SK-N-SH treated with all-trans-retinoic acid at 6 μM for 48 hours (cell line): Measurements from ENCODE around the gene SYNGAP1.

Experiments used
- ARNTL ChIP-seq: fragments of 450-650 bp; formaldehyde crosslinking; IDR thresholded peaks from 2 replicates; pipeline ENCODE4 v1.5.0; 2020; ENCODE audit warnings: low read depth, mild to moderate bottlenecking, moderate library complexity, borderline replicate concordance
- CREB5 ChIP-seq: fragments of 250-450 bp; sonication (Bioruptor Pico); IDR thresholded peaks from 2 replicates; pipeline ENCODE4 v1.5.1; 2020; ENCODE audit warnings: low read depth, mild to moderate bottlenecking, moderate library complexity
- ISL1 ChIP-seq: fragments of 250-450 bp; sonication (Bioruptor Pico); IDR thresholded peaks from 2 replicates; pipeline ENCODE4 v2.1.2; 2022; ENCODE audit warnings: mild to moderate bottlenecking, moderate library complexity
- SNAI2 ChIP-seq: fragments of 250-450 bp; sonication (Bioruptor Pico); IDR thresholded peaks from 2 replicates; pipeline ENCODE4 v1.5.0; 2020; ENCODE audit warnings: mild to moderate bottlenecking, moderate library complexity
- TCF4 ChIP-seq: fragments of 250-450 bp; sonication (Bioruptor Pico); IDR thresholded peaks from 2 replicates; pipeline ENCODE4 v1.8.0; 2021; ENCODE audit warnings: mild to moderate bottlenecking, moderate library complexity, borderline replicate concordance
- TSHZ2 ChIP-seq: fragments of 250-450 bp; sonication (Bioruptor Pico); IDR thresholded peaks from 2 replicates; pipeline ENCODE4 v1.5.0; 2020; ENCODE audit warnings: mild to moderate bottlenecking, moderate library complexity
- ZNF70 ChIP-seq: fragments of 450-650 bp; formaldehyde crosslinking; IDR thresholded peaks from 2 replicates; pipeline ENCODE4 v1.5.0; 2020; ENCODE audit warnings: mild to moderate bottlenecking, moderate library complexity
- ZNF8 ChIP-seq: fragments of 450-650 bp; formaldehyde crosslinking; IDR thresholded peaks from 2 replicates; pipeline ENCODE4 v1.5.0; 2020; ENCODE audit warnings: mild to moderate bottlenecking, moderate library complexity
- TF ChIP-seq, protein P1 (sequence below): fragments of 250-450 bp; sonication (Bioruptor Pico); IDR thresholded peaks from 2 replicates; pipeline ENCODE4 v1.8.0; 2020; ENCODE audit warnings: mild to moderate bottlenecking, moderate library complexity, borderline replicate concordance
- TF ChIP-seq, protein P2 (sequence below): fragments of 250-450 bp; sonication (Bioruptor Pico); IDR thresholded peaks from 2 replicates; pipeline ENCODE4 v1.8.0; 2021; ENCODE audit warnings: low read depth, mild to moderate bottlenecking, moderate library complexity, borderline replicate concordance
- TF ChIP-seq, protein P3 (sequence below): fragments of 250-450 bp; sonication (Bioruptor Pico); IDR thresholded peaks from 2 replicates; pipeline ENCODE4 v1.5.1; 2021; ENCODE audit warnings: mild to moderate bottlenecking, moderate library complexity

DNA sequence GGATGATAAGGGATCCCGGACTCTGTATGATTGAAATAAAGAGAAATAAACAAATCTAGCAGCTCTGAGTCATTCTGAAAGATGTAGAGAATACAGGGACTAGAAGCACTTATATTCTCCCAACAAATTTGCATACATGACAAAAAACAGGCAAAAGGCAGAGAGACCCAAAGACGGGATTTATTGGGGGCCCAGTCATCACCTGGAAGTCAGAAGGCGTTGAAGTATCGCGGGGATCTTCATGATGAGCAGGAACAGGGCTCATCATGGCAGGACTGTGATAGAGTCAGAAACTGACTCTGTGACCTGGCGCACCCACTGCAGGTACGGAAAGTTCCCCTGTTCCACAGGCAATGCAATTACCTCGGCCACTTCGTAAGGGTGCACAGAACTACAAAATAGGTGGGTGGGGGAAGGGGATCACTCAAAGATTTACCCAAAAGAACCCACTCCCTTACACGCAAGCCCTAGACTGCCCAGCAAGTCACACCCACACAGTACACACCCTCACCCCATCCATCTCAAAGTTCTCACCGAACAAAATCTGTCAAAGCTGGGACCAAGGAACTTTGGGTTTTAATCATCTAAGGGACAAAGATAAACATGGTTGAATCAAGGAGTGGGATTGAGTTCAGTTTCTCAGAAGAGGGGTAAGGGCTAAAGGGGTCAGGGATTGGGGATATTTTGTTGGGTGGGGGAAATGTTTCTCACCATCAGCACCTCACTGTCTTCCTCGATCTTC is 3.3 kb upstream of the SYNGAP1 start:
- TF ChIP-seq TSHZ2 (CRISPR knock-in tag) (no peak), CREB5 (CRISPR knock-in tag) (no peak), ZNF8 (no peak), ARNTL (no peak), TCF4 (CRISPR knock-in tag) (no peak), ISL1 (CRISPR knock-in tag) (no peak), ZNF70 (no peak), SNAI2 (CRISPR knock-in tag) (no peak)
- TF ChIP-seq, protein P1, sequence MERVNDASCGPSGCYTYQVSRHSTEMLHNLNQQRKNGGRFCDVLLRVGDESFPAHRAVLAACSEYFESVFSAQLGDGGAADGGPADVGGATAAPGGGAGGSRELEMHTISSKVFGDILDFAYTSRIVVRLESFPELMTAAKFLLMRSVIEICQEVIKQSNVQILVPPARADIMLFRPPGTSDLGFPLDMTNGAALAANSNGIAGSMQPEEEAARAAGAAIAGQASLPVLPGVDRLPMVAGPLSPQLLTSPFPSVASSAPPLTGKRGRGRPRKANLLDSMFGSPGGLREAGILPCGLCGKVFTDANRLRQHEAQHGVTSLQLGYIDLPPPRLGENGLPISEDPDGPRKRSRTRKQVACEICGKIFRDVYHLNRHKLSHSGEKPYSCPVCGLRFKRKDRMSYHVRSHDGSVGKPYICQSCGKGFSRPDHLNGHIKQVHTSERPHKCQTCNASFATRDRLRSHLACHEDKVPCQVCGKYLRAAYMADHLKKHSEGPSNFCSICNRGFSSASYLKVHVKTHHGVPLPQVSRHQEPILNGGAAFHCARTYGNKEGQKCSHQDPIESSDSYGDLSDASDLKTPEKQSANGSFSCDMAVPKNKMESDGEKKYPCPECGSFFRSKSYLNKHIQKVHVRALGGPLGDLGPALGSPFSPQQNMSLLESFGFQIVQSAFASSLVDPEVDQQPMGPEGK (CRISPR knock-in tag), result no peak
- TF ChIP-seq, protein P2, sequence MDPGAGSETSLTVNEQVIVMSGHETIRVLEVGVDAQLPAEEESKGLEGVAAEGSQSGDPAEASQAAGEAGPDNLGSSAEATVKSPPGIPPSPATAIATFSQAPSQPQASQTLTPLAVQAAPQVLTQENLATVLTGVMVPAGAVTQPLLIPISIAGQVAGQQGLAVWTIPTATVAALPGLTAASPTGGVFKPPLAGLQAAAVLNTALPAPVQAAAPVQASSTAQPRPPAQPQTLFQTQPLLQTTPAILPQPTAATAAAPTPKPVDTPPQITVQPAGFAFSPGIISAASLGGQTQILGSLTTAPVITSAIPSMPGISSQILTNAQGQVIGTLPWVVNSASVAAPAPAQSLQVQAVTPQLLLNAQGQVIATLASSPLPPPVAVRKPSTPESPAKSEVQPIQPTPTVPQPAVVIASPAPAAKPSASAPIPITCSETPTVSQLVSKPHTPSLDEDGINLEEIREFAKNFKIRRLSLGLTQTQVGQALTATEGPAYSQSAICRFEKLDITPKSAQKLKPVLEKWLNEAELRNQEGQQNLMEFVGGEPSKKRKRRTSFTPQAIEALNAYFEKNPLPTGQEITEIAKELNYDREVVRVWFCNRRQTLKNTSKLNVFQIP (CRISPR knock-in tag), result no peak
- TF ChIP-seq, protein P3, sequence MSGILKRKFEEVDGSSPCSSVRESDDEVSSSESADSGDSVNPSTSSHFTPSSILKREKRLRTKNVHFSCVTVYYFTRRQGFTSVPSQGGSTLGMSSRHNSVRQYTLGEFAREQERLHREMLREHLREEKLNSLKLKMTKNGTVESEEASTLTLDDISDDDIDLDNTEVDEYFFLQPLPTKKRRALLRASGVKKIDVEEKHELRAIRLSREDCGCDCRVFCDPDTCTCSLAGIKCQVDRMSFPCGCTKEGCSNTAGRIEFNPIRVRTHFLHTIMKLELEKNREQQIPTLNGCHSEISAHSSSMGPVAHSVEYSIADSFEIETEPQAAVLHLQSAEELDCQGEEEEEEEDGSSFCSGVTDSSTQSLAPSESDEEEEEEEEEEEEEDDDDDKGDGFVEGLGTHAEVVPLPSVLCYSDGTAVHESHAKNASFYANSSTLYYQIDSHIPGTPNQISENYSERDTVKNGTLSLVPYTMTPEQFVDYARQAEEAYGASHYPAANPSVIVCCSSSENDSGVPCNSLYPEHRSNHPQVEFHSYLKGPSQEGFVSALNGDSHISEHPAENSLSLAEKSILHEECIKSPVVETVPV (CRISPR knock-in tag), result no peak
